WTC11 (cell line): ENCODE measurements around the gene MMP3. TPM values are rescaled to one million over a fixed set of nuclear protein-coding genes. Genes with fewer than 3 reads are reported as not detected.

Source experiments
- ATAC-seq: fragments of 200-7000 bp; cut with Tn5 transposase; 2 replicates; pipeline ENCODE4 v1.10.0; 2021; ENCODE audit warnings: mild to moderate bottlenecking, moderate library complexity
- CTCF ChIA-PET: fragments of 300-600 bp; sonication (Branson Sonifier 250); formaldehyde crosslinking; loops from one replicate; lab custom pipeline; 2021; ENCODE audit warnings: antibody characterized with exemption; lab: Charles Lee
- POLR2A ChIA-PET: fragments of 350-600 bp; sonication (Branson Sonifier 250); formaldehyde crosslinking; loops from one replicate; lab custom pipeline; 2021; ENCODE audit warnings: antibody characterized with exemption; lab: Charles Lee
- DNase-seq: peaks from one replicate; pipeline ENCODE4 v3.0.0; 2021; ENCODE audit warnings: low spot score
- H3K27ac Mint-ChIP-seq: 2 replicates; pipeline ENCODE4 v1.8.0; 2021; ENCODE audit warnings: mixed read lengths
- H3K27me3 Mint-ChIP-seq: 2 replicates; pipeline ENCODE4 v1.8.0; 2021; ENCODE audit warnings: low read depth, mild to moderate bottlenecking, moderate library complexity, mixed read lengths
- H3K36me3 Mint-ChIP-seq: 2 replicates; pipeline ENCODE4 v1.8.0; 2021; ENCODE audit warnings: mixed read lengths
- H3K4me1 Mint-ChIP-seq: 2 replicates; pipeline ENCODE4 v1.8.0; 2022; ENCODE audit warnings: mixed read lengths
- H3K4me3 Mint-ChIP-seq: 2 replicates; pipeline ENCODE4 v1.8.0; 2021; ENCODE audit warnings: mild to moderate bottlenecking, moderate library complexity, mixed read lengths
- H3K9me3 Mint-ChIP-seq: 2 replicates; pipeline ENCODE4 v1.8.0; 2021; ENCODE audit warnings: mixed read lengths
- ATF6 ChIP-seq: sonication (generic); formaldehyde crosslinking; IDR thresholded peaks from 2 replicates; pipeline ENCODE4 v1.8.1; 2023; ENCODE audit warnings: mild to moderate bottlenecking, missing genetic modification reagents
- CBFB ChIP-seq: sonication (generic); formaldehyde crosslinking; IDR thresholded peaks from 2 replicates; pipeline ENCODE4 v1.8.1; 2022; ENCODE audit warnings: mild to moderate bottlenecking, low read depth, missing genetic modification reagents
- GTF2I ChIP-seq: fragments of 250-450 bp; sonication (Bioruptor Pico); conservative IDR thresholded peaks from 2 replicates; pipeline ENCODE4 v1.4.0; 2021; ENCODE audit warnings: mild to moderate bottlenecking
- JUN ChIP-seq: sonication (generic); formaldehyde crosslinking; IDR thresholded peaks from 2 replicates; pipeline ENCODE4 v1.8.0; 2023; ENCODE audit warnings: mild to moderate bottlenecking, missing genetic modification reagents
- KAT7 ChIP-seq: sonication (generic); formaldehyde crosslinking; IDR thresholded peaks from 2 replicates; pipeline ENCODE4 v1.8.1; 2023; ENCODE audit warnings: missing genetic modification reagents, mild to moderate bottlenecking, borderline replicate concordance
- MAX ChIP-seq: sonication (generic); formaldehyde crosslinking; IDR thresholded peaks from 2 replicates; pipeline ENCODE4 v1.8.0; 2022; ENCODE audit warnings: mild to moderate bottlenecking, missing genetic modification reagents
- MXD4 ChIP-seq: fragments of 250-450 bp; sonication (Bioruptor Pico); IDR thresholded peaks from 2 replicates; pipeline ENCODE4 v1.8.0; 2021; ENCODE audit warnings: mild to moderate bottlenecking, moderate library complexity, borderline replicate concordance
- MYBL2 ChIP-seq: sonication (generic); formaldehyde crosslinking; IDR thresholded peaks from 2 replicates; pipeline ENCODE4 v1.8.1; 2023; ENCODE audit warnings: mild to moderate bottlenecking, moderate library complexity, missing genetic modification reagents
- NFATC4 ChIP-seq: fragments of 250-450 bp; sonication (Bioruptor Pico); IDR thresholded peaks from 2 replicates; pipeline ENCODE4 v1.9.0; 2021; ENCODE audit warnings: mild to moderate bottlenecking
- NFYB ChIP-seq: sonication (generic); formaldehyde crosslinking; conservative IDR thresholded peaks from 2 replicates; pipeline ENCODE4 v1.8.0; 2022; ENCODE audit warnings: low read depth, missing genetic modification reagents
- NR1H2 ChIP-seq: sonication (generic); formaldehyde crosslinking; IDR thresholded peaks from 2 replicates; pipeline ENCODE4 v1.9.0; 2021; ENCODE audit warnings: mild to moderate bottlenecking, moderate library complexity, missing genetic modification reagents
- PRDM15 ChIP-seq: sonication (generic); formaldehyde crosslinking; IDR thresholded peaks from 2 replicates; pipeline ENCODE4 v1.8.0; 2022; ENCODE audit warnings: missing genetic modification reagents
- RELA ChIP-seq: sonication (generic); formaldehyde crosslinking; IDR thresholded peaks from 2 replicates; pipeline ENCODE4 v1.8.1; 2022; ENCODE audit warnings: missing genetic modification reagents, mild to moderate bottlenecking, borderline replicate concordance
- TEAD1 ChIP-seq: sonication (generic); formaldehyde crosslinking; IDR thresholded peaks from 2 replicates; pipeline ENCODE4 v1.8.0; 2022; ENCODE audit warnings: mild to moderate bottlenecking, missing genetic modification reagents
- USF1 ChIP-seq: sonication (generic); formaldehyde crosslinking; IDR thresholded peaks from 2 replicates; pipeline ENCODE4 v1.8.0; 2022; ENCODE audit warnings: mild to moderate bottlenecking, missing genetic modification reagents
- ZNF317 ChIP-seq: sonication (generic); formaldehyde crosslinking; IDR thresholded peaks from 2 replicates; pipeline ENCODE4 v1.8.1; 2023; ENCODE audit warnings: low read depth, mild to moderate bottlenecking, moderate library complexity, missing genetic modification reagents, borderline replicate concordance
- total RNA-seq: library from RNA; stranded (reverse); gene quantifications from 3 replicates; pipeline ENCODE4 v1.2.3, GENCODE V29; 2021
- TF ChIP-seq, protein P1 (sequence below): sonication (generic); formaldehyde crosslinking; IDR thresholded peaks from 2 replicates; pipeline ENCODE4 v1.8.1; 2022; ENCODE audit warnings: low read depth, missing genetic modification reagents, borderline replicate concordance
- TF ChIP-seq, protein P2 (sequence below): fragments of 250-450 bp; sonication (Bioruptor Pico); IDR thresholded peaks from 2 replicates; pipeline ENCODE4 v1.9.0; 2021; ENCODE audit warnings: mild to moderate bottlenecking
- TF ChIP-seq, protein P3 (sequence below): sonication (generic); formaldehyde crosslinking; IDR thresholded peaks from 2 replicates; pipeline ENCODE4 v1.8.1; 2023; ENCODE audit warnings: mild to moderate bottlenecking, missing genetic modification reagents
- TF ChIP-seq, protein P4 (sequence below): sonication (generic); formaldehyde crosslinking; IDR thresholded peaks from 2 replicates; pipeline ENCODE4 v1.8.0; 2023; ENCODE audit warnings: missing genetic modification reagents

Gene MMP3
- total RNA-seq, 1 experiment from 2014 or later = not detected

GRCh38 chr11:102806296-102806695 is 37.1 kb downstream of the MMP3 start:
- H3K9me3 Mint-ChIP-seq = no peaks in the 10 kb centered on the region
- H3K4me3 Mint-ChIP-seq = no peak overlapping the region
- ATAC-seq (no peak), DNase-seq (no peak)
- TF ChIP-seq NFYB (CRISPR knock-in tag) (no peak), ATF6 (CRISPR knock-in tag) (no peak), TEAD1 (CRISPR knock-in tag) (no peak), JUN (CRISPR knock-in tag) (no peak), MYBL2 (CRISPR knock-in tag) (no peak), KAT7 (CRISPR knock-in tag) (no peak), NFATC4 (CRISPR knock-in tag) (no peak)
- TF ChIP-seq, protein P1, sequence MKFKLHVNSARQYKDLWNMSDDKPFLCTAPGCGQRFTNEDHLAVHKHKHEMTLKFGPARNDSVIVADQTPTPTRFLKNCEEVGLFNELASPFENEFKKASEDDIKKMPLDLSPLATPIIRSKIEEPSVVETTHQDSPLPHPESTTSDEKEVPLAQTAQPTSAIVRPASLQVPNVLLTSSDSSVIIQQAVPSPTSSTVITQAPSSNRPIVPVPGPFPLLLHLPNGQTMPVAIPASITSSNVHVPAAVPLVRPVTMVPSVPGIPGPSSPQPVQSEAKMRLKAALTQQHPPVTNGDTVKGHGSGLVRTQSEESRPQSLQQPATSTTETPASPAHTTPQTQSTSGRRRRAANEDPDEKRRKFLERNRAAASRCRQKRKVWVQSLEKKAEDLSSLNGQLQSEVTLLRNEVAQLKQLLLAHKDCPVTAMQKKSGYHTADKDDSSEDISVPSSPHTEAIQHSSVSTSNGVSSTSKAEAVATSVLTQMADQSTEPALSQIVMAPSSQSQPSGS (CRISPR knock-in tag) = no peak
- TF ChIP-seq, protein P2, sequence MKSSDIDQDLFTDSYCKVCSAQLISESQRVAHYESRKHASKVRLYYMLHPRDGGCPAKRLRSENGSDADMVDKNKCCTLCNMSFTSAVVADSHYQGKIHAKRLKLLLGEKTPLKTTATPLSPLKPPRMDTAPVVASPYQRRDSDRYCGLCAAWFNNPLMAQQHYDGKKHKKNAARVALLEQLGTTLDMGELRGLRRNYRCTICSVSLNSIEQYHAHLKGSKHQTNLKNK (CRISPR knock-in tag) = no peak
- no peak overlapping the region for H3K27ac Mint-ChIP-seq
- peaks cover 25% of the 10 kb centered on the region for H3K4me1 Mint-ChIP-seq
- H3K27me3 Mint-ChIP-seq = no peaks in the 10 kb centered on the region
- POLR2A ChIA-PET = no interaction called here
- CTCF ChIA-PET = interaction anchor here (1.0 to 1.3 kb wide), 2 partner anchors 72 to 108 kb away, joined by 3 to 6 read pairs; no protein-coding TSS in a partner anchor
- H3K36me3 Mint-ChIP-seq = no peaks in the 10 kb centered on the region

- Mint-ChIP-seq H3K27ac (no peak overlapping the region), H3K4me1 (peaks cover 11% of the 10 kb centered on the region; the same call in 1 of the 2 replicates), H3K9me3 (no peaks in the 10 kb centered on the region), H3K36me3 (no peaks in the 10 kb centered on the region), H3K4me3 (no peak overlapping the region), H3K27me3 (no peaks in the 10 kb centered on the region)
- ChIA-PET POLR2A (no interaction called here), CTCF (interaction anchor here (1.1 kb wide), 1 partner anchor 140 kb away, joined by 3 read pairs; no protein-coding TSS in a partner anchor)
- no peak for DNase-seq
- TF ChIP-seq CBFB (CRISPR knock-in tag) (no peak), MYBL2 (CRISPR knock-in tag) (no peak), RELA (no peak), PRDM15 (no peak), NR1H2 (CRISPR knock-in tag) (no peak), USF1 (no peak), MXD4 (CRISPR knock-in tag) (no peak), MAX (CRISPR knock-in tag) (no peak), ZNF317 (CRISPR knock-in tag) (no peak), GTF2I (CRISPR knock-in tag) (no peak)
- TF ChIP-seq, protein P3, sequence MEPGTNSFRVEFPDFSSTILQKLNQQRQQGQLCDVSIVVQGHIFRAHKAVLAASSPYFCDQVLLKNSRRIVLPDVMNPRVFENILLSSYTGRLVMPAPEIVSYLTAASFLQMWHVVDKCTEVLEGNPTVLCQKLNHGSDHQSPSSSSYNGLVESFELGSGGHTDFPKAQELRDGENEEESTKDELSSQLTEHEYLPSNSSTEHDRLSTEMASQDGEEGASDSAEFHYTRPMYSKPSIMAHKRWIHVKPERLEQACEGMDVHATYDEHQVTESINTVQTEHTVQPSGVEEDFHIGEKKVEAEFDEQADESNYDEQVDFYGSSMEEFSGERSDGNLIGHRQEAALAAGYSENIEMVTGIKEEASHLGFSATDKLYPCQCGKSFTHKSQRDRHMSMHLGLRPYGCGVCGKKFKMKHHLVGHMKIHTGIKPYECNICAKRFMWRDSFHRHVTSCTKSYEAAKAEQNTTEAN (CRISPR knock-in tag) = no peak
- TF ChIP-seq, protein P1 (CRISPR knock-in tag) = no peak
- TF ChIP-seq, protein P4, sequence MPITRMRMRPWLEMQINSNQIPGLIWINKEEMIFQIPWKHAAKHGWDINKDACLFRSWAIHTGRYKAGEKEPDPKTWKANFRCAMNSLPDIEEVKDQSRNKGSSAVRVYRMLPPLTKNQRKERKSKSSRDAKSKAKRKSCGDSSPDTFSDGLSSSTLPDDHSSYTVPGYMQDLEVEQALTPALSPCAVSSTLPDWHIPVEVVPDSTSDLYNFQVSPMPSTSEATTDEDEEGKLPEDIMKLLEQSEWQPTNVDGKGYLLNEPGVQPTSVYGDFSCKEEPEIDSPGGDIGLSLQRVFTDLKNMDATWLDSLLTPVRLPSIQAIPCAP (CRISPR knock-in tag) = no peak
- ATAC-seq = no peak
Measured at GRCh38 chr11:102802341-102802740, 41.1 kb downstream of the MMP3 start.
